NCI-H2196 (cell line): ENCODE results near the gene CEACAM21.
A peak's percentile ranks its signal among the peaks of the same experiment; 100 is the strongest.
"Not testable (repeated sequence)": the region's sequence is repeated elsewhere in the genome, so short reads cannot be mapped to it uniquely, and the experiment has no call there.

Experiments used
- DNase-seq: peaks from one replicate; lab custom pipeline; 2025; ENCODE audit not compliant: unreplicated experiment; lab: John Stamatoyannopoulos, UW

The CEACAM21 gene

DNA sequence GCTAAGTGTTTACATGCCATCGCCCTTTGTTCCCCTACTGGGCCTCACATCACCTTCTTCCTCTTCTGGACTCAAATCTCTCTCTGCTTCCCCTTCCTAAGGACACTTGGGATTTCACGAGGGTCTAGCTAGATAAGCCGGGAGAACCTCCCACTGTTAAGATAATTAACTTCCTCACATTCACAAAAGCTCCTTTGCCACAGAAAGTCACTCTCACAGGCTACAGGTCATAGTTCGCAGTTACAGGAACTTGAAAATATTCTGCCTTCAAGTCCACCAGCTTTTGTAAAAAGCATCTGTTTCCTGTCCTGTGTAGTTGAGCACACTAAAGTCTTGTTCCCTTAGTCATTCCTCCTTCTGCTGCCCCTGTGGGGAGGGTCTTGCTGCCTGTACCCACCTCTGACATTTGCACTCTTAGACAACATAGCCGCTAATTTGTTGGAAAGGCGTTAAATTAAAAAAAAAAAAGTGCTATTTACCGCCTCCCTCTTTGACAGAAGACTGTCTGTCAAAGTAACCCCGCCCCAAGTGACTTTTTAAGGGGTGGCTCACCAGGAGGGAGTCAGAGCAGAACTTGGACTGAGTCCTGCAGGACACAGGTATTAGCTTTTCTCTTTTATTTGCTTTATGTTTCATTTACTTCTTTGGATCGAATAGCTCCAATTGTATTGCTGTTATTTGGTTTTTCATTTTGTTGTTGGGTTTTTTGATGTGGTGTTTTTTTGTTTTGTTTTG is 26.8 kb upstream of the CEACAM21 start:
- no peak for DNase-seq

DNA sequence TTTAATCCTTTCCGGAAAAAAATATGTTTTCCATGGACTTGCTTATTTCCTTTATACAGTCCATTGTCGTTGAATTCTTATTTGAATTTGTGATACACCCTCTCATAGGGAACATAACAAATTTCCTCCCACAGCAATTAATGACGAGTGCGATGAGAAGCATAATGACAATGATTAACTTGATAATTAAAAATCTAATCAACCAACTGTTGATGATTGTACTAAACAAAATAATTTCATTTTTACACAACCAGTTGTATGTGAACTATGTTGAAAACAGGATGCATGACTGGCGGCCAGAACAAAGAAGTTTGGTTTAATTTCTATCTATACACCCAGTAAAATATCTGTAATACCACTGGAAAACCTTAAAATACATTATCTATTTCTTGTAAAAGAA is 26.1 kb upstream of the CEACAM21 start:
- no peak for DNase-seq

DNA sequence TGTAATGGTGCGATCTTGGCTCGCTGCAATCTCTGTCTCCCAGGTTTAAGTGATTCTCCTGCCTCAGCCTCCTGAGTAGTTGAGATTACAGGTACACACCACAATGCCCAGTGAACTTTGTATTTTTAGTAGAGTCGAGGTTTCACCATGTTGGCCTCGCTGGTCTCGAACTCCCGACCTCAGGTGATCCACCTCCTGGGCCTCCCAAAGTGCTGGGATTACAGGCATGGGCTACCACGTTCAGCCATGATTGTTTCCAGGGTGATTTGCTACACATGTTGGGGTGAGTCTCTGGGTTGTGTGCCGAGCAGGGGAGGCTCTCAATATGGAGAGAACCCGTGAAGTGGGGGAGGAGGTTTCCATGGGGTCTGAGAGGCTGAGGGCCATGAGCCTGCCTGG is 24.8 kb upstream of the CEACAM21 start:
- no peak for DNase-seq

DNA sequence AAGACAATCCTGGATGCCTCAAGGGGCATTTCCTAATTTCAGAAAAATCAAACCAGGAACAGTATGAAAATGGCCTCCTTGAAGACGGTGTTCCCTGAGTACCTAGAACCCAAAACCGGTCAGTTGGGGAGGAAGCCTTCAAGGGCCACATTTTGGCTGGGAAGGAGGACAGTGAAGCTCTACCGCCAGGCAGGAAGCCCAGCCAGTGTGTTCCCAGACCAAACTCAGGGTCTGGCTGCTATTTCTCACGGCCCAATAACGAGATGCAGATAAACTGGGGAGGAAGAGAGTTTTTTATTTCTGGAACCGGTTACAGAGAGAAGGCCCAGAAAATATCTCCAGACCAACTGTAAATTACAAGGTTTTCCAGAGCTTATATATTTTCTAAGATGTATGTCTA is 24.3 kb upstream of the CEACAM21 start:
- no peak for DNase-seq

DNA sequence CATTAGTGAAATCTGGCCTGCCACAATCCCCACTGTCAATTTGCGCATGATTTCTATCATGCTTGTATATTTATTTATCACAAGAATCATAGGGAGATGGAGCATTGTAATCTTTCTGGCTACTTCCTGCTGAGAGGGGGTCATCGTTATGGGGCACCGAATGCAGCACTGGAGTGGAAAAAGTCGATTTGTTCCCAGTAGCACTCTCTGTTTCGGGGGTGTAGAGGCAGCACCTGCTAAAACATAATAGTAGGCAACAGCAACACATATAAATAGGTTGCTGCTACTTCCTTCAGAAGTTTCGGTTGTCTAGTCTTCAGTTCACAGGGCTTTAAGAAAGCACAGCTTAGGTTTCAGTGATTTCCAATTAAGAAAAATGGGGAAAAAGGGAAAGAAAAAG is 23.4 kb upstream of the CEACAM21 start:
- no peak for DNase-seq

DNA sequence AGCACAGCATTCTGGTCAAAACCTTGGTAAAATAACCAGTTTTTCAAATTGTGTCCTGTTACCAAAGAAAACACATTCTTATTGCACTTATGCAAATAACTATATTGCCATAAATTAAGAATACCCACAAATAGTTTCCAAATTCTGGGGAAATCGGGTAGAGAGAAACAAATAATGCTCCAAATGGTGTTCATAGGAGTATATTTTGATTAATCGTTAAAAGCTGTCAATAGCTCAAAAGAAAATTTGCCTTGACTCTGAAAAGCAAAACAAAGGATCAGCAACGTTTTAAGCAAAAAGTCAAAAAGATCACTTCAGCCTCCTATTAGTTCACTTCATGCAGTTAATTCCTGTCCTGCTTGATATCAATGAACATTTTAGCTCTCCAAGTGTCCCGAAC is 22.2 kb upstream of the CEACAM21 start:
- DNase-seq, result no peak

DNA sequence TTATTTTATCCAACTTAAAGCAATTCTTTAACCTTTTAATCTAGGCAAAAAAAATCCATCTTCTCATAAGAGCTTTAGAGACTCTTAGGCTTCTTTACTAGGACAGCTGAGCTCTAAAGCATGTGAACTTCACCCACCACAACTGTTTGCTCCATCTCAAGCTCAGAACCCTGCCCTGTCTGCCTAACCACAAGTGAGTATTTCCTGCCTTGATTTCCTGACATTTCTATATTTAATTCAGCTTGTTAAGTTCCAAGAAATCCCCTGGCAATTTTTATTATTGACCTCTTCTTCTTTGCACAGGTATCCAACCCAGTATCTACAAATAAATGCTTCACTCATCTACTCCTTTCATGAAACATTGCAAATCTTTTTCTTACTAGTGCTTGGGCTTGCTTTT is 21.1 kb upstream of the CEACAM21 start:
- no peak for DNase-seq

DNA sequence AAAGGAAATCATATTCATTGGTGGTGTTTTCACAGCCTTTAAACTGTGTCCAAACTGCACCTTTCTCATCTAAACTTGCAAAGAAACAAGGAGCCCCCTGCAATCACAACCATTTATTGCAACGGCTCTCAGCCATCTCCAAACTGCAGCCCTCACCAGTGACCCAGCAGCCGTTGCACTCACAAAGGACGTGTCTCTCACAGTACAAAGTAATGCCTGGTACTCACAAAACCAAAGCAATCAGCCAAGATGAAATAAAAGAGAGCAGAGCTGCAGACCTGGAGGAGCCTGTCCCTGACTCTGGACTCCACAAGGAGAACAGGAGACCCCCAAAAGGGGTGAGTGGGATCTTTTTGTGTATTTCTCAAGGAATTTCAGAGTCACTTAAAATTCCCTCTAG is 20.2 kb upstream of the CEACAM21 start:
- DNase-seq, result no peak

DNA sequence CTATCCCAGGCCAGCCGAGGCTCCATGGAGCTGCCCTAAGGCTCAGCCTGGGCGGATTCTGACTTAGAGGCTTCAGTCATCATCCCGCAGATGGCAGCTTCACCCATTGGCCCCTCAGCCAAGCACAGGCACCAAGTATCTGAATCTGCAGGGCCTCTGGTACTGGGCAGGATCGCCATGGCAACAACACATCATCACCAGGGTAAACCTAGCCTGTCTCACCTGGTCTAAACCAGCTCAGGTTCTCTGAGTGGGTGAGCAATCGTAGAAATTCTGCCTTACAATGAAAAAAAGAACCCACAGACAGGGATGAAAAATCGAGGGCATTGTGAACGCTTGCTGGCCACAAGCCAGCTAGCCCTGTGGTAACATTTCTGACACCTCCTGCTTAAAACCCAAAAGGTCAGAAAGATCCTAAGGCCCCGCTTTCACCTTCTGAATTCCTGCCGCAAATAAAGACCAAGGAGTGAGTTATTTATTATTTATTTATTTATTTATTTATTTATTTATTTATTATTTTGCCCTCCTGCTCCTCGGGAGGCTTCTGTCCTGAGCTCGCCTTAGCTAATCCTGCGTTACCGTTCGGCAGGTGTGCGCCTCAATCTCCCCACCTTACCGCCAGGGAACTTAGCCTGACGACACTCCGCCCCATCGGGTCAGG is 12.0 kb upstream of the CEACAM21 start:
- DNase-seq, result peak; percentile 43

DNA sequence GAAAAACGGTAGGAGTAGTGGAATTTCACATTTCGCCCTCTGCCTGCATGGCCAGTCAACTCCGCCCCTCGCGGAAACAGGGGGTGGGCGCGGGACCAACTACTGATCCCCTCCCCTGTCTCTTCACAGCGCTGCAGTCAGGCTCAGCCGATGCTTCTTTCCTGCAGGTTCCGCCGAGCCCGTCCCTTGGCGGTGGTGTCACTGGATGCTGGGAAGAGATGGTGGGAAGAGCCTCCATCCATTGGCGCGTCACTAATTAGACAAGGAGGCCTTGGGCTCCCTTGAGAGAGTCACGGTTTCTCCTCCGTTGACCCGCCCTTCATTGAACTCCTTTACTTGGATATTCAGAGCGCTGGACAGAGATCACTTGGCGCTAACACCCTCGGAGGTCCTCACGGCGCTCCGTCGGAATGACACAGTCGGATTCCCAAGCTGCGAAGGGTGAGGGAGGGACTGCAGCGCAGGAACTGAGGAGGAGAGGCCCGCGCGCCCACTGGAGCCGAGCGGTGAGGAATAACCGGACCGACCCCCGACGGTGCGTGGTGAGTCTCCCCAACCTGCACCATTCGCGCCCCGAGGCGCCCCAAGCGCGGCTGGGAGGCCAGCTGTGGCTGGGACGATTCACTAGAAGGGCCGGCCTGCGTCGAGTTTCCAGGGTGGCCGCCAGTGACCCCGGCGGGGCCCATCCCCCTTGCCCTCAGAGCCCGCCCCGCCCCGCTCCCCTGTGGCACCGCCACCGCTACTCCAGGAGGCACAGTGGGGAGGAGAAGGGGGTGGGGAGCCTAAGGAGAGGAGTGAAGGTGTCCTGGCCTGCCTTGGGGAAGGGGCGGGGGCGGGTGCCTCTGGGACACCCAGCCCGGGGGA is 11.2 kb upstream of the CEACAM21 start:
- no peak for DNase-seq

DNA sequence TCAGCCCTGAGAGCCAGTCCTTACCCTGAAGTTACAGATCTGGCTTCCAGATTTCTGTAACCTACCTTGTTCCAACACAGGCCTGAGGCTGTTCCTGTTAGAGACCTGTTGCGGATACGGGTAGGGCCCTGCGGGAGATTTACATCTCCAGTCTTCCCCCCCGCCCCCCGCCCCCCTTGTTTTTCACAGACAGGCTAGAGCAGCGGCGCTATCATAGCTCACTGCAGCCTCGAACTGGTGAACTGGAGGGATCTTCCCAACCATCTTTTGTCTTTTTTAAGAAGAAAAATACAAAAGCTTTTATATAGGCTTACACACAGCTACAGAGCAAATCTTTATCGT is 10.6 kb upstream of the CEACAM21 start:
- DNase-seq, result no peak

DNA sequence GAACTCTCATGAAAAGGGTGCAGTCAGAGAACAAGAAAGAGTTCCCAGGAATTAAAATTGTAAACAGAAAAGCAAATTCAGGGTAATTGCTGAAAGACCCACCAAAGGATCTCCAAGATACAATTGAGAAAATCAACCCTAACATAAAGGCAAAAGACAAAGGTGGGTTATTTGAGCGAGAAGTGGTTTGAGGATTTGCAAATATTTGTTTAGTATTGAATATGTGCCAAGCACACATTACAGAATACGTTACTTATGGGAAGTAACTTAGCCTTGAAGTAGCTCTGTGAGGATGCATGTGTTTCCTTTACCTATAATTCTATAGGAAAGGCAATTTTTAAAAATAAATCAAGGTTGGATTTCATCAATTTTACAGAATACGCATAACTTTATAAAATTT is 10.0 kb upstream of the CEACAM21 start:
- DNase-seq, result no peak

DNA sequence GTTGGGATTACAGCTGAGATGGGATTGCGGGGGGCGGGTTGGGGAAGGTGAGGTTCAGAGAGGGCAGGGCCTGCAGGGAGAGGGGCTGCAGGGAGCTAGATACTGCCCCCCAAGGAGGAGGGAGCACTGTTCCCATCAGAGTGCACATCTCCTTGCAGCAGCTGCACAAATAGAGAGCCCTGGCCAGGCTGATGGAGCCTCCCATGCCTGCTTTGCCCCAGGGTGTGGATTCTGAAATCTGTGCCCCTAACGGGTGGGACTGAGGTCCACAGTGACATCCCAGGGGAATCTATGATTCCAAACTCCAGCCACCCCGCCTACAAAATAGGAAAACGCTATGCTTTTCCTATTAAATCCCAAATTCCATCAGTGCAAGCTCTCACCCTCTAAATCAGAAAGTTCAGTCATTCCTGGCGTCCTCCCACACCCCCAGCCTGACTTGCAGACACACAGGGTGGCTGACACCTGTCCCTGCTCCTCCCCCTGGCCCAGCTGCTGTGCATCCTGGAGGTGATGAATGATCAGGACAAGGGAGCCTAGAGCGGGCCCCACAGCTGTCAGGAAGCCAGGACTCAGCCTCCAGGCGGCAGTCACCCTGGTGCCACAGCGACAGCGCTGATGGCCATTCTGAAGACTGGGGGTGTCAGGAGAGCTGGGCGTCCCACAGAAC is 6.3 kb upstream of the CEACAM21 start:
- no peak for DNase-seq

DNA sequence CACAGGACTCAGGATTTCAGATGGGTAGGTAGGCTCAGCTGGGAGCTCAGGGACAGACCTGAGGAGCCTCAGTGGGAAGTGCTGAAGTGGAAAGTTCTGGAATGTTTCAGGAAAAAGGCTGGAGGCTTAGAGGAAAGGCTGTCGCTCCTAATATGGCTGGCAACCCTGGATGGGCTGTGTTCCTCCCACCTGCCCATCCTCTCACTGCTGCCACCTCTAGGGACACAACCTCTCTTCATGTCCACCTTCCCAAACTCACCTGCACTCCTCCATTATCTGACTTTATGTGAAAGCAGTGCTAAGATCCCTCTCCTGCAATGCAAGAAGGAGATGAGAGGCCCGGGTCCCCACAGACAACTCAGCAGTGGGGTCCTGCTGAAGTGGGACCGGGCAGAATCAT is 5.8 kb upstream of the CEACAM21 start:
- no peak for DNase-seq

DNA sequence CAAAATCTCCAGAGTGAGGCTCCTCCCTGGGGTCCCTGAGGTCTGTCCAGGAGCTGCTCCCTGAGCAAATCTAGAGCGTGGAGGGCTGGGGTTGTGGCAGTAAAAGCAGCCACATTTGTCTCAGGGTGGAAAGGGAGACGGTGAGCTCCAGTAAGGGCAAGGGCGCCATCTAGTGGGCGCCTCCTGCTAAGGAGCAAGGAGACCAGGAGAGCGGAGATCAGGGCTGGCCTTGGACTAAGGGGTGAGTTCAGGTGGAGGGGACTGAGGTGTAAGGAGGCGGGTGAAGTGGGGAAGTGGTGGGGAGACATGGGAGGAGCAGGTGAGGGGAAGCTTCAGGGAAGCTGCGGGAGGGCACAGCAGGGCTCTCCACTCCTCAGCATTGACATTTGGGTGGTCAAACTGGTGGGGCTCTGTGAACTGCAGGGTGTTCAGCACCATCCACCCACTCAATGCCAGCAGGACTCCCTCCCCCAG is 5.3 kb upstream of the CEACAM21 start:
- DNase-seq, result peak; percentile 91

DNA sequence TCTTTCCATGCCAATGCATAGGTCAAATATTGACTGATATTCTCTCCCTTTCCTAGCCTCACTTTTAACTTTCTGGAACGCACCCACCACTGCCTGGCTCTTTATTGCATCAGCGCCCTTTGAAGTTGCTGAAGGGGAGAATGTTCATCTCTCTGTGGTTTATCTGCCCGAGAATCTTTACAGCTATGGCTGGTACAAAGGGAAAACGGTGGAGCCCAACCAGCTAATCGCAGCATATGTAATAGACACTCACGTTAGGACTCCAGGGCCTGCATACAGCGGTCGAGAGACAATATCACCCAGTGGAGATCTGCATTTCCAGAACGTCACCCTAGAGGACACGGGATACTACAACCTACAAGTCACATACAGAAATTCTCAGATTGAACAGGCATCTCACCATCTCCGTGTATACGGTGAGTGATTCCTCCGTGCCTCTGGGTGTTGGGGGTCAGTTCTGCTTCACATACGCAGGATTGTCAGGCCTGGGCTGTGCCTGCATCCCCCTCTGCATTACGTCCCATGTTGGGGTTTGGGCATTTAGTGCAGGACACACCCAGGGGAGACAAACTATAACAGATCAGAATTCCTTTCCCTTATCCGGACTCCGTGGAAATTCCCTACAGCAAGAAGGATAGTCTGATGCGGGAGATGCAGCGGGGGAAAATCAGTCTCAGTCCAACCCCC is 1.3 kb downstream of the CEACAM21 start:
- DNase-seq, result no peak

DNA sequence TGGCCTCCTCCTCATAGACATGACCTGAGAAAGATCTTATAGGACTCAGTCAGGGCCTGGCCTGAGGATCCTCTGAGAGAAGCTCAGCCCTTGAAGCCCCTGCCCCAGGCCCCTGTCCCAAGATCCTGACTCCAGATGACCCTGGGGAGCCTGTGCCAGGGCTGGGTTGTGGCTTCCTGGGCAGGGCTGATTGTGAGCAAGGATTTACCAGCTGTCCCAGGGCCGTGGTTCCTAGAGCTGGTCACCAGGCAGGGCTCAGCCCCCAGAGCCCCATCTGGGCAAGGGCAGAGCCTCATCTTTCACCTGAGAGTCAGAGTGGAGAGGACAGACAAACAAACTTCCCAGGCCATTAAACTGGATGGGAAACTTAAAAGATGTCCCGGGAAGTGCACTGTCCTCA is 1.9 kb downstream of the CEACAM21 start:
- no peak for DNase-seq

DNA sequence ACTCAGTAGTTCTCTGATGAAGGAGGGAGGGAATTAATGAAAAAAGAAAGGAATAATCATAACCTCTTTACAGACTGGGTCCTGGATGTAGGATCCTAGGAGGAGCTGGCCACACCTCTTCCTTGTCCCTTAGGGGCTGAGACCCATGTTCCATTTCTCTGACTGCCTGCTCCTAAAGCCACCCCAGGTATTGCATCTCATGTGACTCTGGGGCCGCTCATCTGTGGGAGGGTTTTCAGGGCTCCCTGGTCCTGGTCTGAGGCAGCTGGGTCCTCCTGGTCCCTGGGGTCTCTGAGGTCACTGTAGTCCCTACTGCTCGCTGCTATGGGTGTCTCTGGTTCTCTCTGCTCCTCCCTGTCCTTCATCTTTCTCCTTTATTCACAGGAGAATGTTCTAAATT is 2.9 kb downstream of the CEACAM21 start:
- DNase-seq, result no peak

DNA sequence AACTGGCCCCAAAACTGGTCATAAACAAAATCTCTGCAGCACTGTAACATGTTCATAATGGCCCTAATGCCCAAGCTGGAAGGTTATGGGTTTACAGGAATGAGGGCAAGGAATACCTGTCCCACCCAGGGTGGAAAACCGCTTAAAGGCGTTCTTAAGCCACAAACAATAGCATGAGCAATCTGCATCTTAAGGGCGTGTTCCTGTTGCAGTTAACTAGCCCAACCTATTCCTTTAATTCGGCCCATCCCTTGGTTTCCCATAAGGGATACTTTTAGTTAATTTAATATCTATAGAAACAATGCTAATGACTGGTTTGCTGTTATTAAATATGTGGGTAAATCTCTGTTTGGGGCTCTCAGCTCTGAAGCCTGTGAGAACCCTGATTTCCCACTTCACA is 5.1 kb downstream of the CEACAM21 start:
- DNase-seq, result not testable (repeated sequence)

DNA sequence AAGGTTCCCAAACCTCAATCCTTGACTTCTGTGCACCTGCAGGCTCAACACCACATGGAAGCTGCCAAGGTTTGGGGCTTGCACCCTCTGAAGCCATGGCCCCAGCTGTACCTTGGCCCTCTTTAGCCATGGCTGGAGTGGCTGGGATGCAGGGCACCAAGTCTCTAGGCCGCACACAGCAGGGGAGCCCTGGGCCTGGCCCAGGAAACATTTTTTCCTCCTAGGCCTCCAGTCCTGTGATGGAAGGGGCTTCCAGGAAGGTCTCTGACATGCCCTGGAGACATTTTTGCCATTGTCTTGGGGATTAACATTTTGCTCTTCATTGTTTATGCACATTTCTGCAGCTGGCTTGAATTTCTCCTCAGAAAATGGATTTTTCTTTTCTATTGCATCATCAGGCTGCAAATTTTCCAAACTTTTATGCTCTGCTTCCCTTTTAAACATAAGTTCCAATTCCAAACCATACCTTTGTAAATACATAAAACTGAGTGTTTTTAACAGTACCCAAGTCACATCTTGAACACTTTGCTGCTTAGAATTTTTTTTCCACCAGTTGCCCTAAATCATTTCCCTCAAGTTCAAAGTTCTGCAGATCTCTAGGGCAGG is 6.7 kb downstream of the CEACAM21 start:
- DNase-seq, result not testable (repeated sequence)
